Measurements from ENCODE around the gene KLHL21.
"Not testable (repeated sequence)": the region's sequence is repeated elsewhere in the genome, so short reads cannot be mapped to it uniquely, and the experiment has no call there.

Gene KLHL21

GRCh38 chr1:6602669-6603237 is at the start of gene KLHL21:
TSS of gene KLHL21 (minus strand) at chr1:6602869. CDS start at chr1:6602817, 52 bp downstream.
- peak; percentile 81 for DNase-seq (ENCODE audit: low read depth)

- DNase-seq (ENCODE audit: low read depth), result no peak
Measured at GRCh38 chr1:6651909-6652308, 49.2 kb upstream of the KLHL21 start.

GRCh38 chr1:6648556-6648955 is 45.9 kb upstream of the KLHL21 start:
- no peak for DNase-seq (ENCODE audit: low read depth)

GRCh38 chr1:6646499-6647148 is 44.0 kb upstream of the KLHL21 start:
- DNase-seq (ENCODE audit: low read depth), result no peak

GRCh38 chr1:6645018-6645417 is 42.3 kb upstream of the KLHL21 start:
- DNase-seq (ENCODE audit: low read depth), result no peak

GRCh38 chr1:6640867-6641266 is 38.2 kb upstream of the KLHL21 start:
- DNase-seq (ENCODE audit: low read depth), result not testable (repeated sequence)

- DNase-seq (ENCODE audit: low read depth), result no peak
Measured at GRCh38 chr1:6638226-6638625, 35.6 kb upstream of the KLHL21 start.

GRCh38 chr1:6637770-6638169 is 35.1 kb upstream of the KLHL21 start:
- DNase-seq (ENCODE audit: low read depth), result no peak

- DNase-seq (ENCODE audit: low read depth), result not testable (repeated sequence)
Measured at GRCh38 chr1:6636778-6637177, 34.1 kb upstream of the KLHL21 start.

GRCh38 chr1:6635910-6636760 is 33.5 kb upstream of the KLHL21 start:
- no peak for DNase-seq (ENCODE audit: low read depth)

GRCh38 chr1:6635161-6635909 is 32.7 kb upstream of the KLHL21 start:
- DNase-seq (ENCODE audit: low read depth), result no peak

GRCh38 chr1:6634371-6635052 is 31.8 kb upstream of the KLHL21 start:
- DNase-seq (ENCODE audit: low read depth), result peak; percentile 15

GRCh38 chr1:6632588-6633514 is 30.2 kb upstream of the KLHL21 start:
- DNase-seq (ENCODE audit: low read depth), result no peak

- no peak for DNase-seq (ENCODE audit: low read depth)
Measured at GRCh38 chr1:6631058-6631457, 28.4 kb upstream of the KLHL21 start.

- DNase-seq (ENCODE audit: low read depth), result no peak
Measured at GRCh38 chr1:6630027-6630426, 27.4 kb upstream of the KLHL21 start.

- DNase-seq (ENCODE audit: low read depth), result no peak
Measured at GRCh38 chr1:6628971-6629479, 26.4 kb upstream of the KLHL21 start.

GRCh38 chr1:6627841-6628545 is 25.3 kb upstream of the KLHL21 start:
- DNase-seq (ENCODE audit: low read depth), result no peak

- DNase-seq (ENCODE audit: low read depth), result no peak
Measured at GRCh38 chr1:6627031-6627430, 24.4 kb upstream of the KLHL21 start.

GRCh38 chr1:6625584-6626149 is 23.0 kb upstream of the KLHL21 start:
- no peak for DNase-seq (ENCODE audit: low read depth)
